HG03095 (cell line): Measurements from ENCODE around the gene KIF16B.
"Not testable (repeated sequence)": the region's sequence is repeated elsewhere in the genome, so short reads cannot be mapped to it uniquely, and the experiment has no call there.

Experiments
- ATAC-seq: cut with Tn5 transposase; IDR thresholded peaks from one replicate; pipeline ENCODE4 v1.9.1; 2021; ENCODE audit warnings: moderate library complexity; ENCODE audit not compliant: unreplicated experiment

Gene KIF16B

GRCh38 chr20:16590041-16590633, 16.9 kb upstream of the KIF16B start:
- ATAC-seq: no peak

GRCh38 chr20:16589623-16590022, 16.4 kb upstream of the KIF16B start:
- ATAC-seq: no peak

- no peak for ATAC-seq
Measured at GRCh38 chr20:16588241-16588640, 15.0 kb upstream of the KIF16B start.

- no peak for ATAC-seq
Measured at GRCh38 chr20:16587066-16587465, 13.8 kb upstream of the KIF16B start.

- no peak for ATAC-seq
Measured at GRCh38 chr20:16583474-16583873, 10.2 kb upstream of the KIF16B start.

GRCh38 chr20:16581241-16581640, 8.0 kb upstream of the KIF16B start:
- no peak for ATAC-seq

- no peak for ATAC-seq
Measured at GRCh38 chr20:16580620-16581019, 7.4 kb upstream of the KIF16B start.

- ATAC-seq: no peak
Measured at GRCh38 chr20:16580147-16580546, 6.9 kb upstream of the KIF16B start.

GRCh38 chr20:16576219-16576618, 3.0 kb upstream of the KIF16B start:
- no peak for ATAC-seq

GRCh38 chr20:16575390-16576140, 2.3 kb upstream of the KIF16B start:
- no peak for ATAC-seq

GRCh38 chr20:16574656-16575355, 1.6 kb upstream of the KIF16B start:
- peak; percentile 68 for ATAC-seq

GRCh38 chr20:16571333-16571732, 1.9 kb downstream of the KIF16B start:
- no peak for ATAC-seq

- no peak for ATAC-seq
Measured at GRCh38 chr20:16569246-16570153, 3.7 kb downstream of the KIF16B start.

GRCh38 chr20:16566080-16566479, 7.2 kb downstream of the KIF16B start:
- ATAC-seq: no peak

- not testable (repeated sequence) for ATAC-seq
Measured at GRCh38 chr20:16564079-16564478, 9.2 kb downstream of the KIF16B start.

GRCh38 chr20:16563066-16563806, 10.0 kb downstream of the KIF16B start:
- no peak for ATAC-seq

- ATAC-seq: no peak
Measured at GRCh38 chr20:16562259-16562658, 11.0 kb downstream of the KIF16B start.

GRCh38 chr20:16560661-16561060, 12.6 kb downstream of the KIF16B start:
- ATAC-seq: no peak

GRCh38 chr20:16560216-16560615, 13.0 kb downstream of the KIF16B start:
- no peak for ATAC-seq

- no peak for ATAC-seq
Measured at GRCh38 chr20:16556301-16556700, 16.9 kb downstream of the KIF16B start.
